ENCODE results near the gene ZBTB45. TPM values are rescaled to one million over a fixed set of nuclear protein-coding genes. Genes with fewer than 3 reads are reported as not detected.

Gene ZBTB45
- total and polyA plus RNA-seq, 9 of the 15 experiments (the other 6 are each of a cell fraction or from before 2014, with no cell fraction given): 0.08 to 16.1 (median 1.8) TPM

DNA sequence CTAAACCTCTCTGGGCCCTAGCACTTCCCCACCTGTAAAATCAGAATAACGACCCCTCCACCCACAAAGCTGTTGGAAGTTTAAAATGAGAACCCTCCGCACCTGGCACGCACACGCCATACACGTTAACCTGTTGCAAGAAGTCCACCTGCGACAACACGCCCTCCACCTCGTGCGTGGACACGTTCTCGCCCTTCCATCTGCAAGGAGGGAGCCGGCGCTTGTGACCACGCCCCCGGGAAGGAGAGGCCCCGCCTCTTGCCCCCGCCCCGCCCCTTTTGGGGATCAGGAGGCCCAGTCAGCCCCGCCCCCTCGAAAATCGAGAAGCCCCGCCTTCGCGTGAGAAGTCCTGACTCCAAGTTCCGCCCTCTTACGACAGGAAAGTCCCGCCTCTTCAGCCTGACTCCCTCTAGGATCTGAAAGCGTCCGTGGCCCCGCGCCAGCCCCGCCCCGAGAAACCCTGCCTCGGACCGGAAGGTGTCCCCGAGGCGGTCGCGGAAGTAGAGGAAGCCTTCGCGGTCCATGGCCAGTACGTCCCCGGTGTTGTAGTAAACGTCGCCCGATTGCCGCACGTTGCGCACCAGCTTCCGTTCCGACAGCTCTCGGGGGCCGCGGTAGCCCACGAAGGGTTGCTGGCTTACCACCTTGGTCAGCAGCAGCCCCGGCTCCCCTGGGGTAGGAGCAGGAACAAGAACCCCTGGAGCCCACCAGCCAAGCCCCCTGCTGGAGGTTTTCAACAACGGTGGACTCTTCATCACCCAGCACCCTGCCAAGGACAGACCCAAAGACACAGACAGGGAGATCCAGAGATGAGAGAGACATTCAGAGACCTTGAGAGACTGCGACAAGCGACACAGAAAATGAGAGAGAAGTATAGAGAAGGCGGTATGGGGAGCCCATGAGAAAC is 20.3 kb downstream of the ZBTB45 start (continued):
- TF ChIP-seq SETDB1 (IDR thresholded peaks at IDR 0.05; ENCODE audit: low read length): no peak
- no peak for TF ChIP-seq SMARCA4 (IDR thresholded peaks at IDR 0.05)
- TF ChIP-seq MXI1 (IDR thresholded peaks at IDR 0.05; ENCODE audit: low read depth, low read length): no peak; the same call in 1 of the 2 replicates
- peak; percentile 76; the same call in 1 of the 2 replicates for TF ChIP-seq NBN (IDR thresholded peaks at IDR 0.05; ENCODE audit: low read depth)
- TF ChIP-seq HDAC6 (IDR thresholded peaks at IDR 0.05; ENCODE audit: low read depth, low read length): no peak
- no peak for TF ChIP-seq HDAC3 (IDR thresholded peaks at IDR 0.05; ENCODE audit: borderline replicate concordance, partially characterized antibody)
- TF ChIP-seq HCFC1 (IDR thresholded peaks at IDR 0.05; ENCODE audit: low read depth, low read length): peak; percentile 89
- TF ChIP-seq CBFB (CRISPR knock-in tag; IDR thresholded peaks at IDR 0.05): peak; percentile 84; the same call in 1 of the 2 replicates
- TF ChIP-seq ZNF165 (CRISPR knock-in tag; IDR thresholded peaks at IDR 0.05; ENCODE audit: borderline replicate concordance): no peak
- peak; percentile 26; the same call in 1 of the 2 replicates for TF ChIP-seq HDGF (IDR thresholded peaks at IDR 0.05)
- peak; percentile 37; the same call in 1 of the 2 replicates for TF ChIP-seq REST (IDR thresholded peaks at IDR 0.05; ENCODE audit: borderline replicate concordance)
- peak; percentile 78; the same call in 1 of the 2 replicates for TF ChIP-seq REST (CRISPR knock-in tag; IDR thresholded peaks at IDR 0.05; ENCODE audit: low read depth)
- no peak for TF ChIP-seq NFATC3 (IDR thresholded peaks at IDR 0.05)
- no peak for TF ChIP-seq CBFA2T3 (IDR thresholded peaks at IDR 0.05)
- no peak for TF ChIP-seq EZH2 (IDR thresholded peaks at IDR 0.05; ENCODE audit: borderline replicate concordance, low read depth, low read length)
- peak; percentile 38; the same call in 1 of the 2 replicates for TF ChIP-seq SMC3 (conservative IDR thresholded peaks at IDR 0.05; ENCODE audit: insufficient read depth, low read depth, low read length)
- TF ChIP-seq TAL1 (IDR thresholded peaks at IDR 0.05): no peak
- peak; percentile 82; the same call in 1 of the 2 replicates for TF ChIP-seq TARDBP (IDR thresholded peaks at IDR 0.05)
- peak; percentile 46; the same call in 1 of the 2 replicates for TF ChIP-seq ZNF239 (CRISPR knock-in tag; IDR thresholded peaks at IDR 0.05)
- no peak for TF ChIP-seq ZNF696 (CRISPR knock-in tag; conservative IDR thresholded peaks at IDR 0.05)
- no peak for TF ChIP-seq IRF9 (tag; IDR thresholded peaks at IDR 0.05)
- TF ChIP-seq CXXC5 (CRISPR knock-in tag; IDR thresholded peaks at IDR 0.05): peak; percentile 92

Data from K562 (cell line).